ENCODE data around the gene LRRC14B. TPM values are rescaled to one million over a fixed set of nuclear protein-coding genes. Genes with fewer than 3 reads are reported as not detected.

The LRRC14B gene
- polyA plus RNA-seq, 1 donor (not counting 4 experiments of a cell fraction or from before 2014, with no cell fraction given) = not detected

GRCh38 chr5:187042-187431, 4.3 kb upstream of the LRRC14B start:
- dilution Hi-C loops (cut with MboI; ENCODE audit: extremely low pct_ligation_motif_present, low sequenced_read_pairs) = no loop called here

GRCh38 chr5:187617-188451, 3.5 kb upstream of the LRRC14B start:
- H3K9me3 ChIP-seq (ENCODE audit: control insufficient read depth, low read depth, low read length) = no peaks in the 10 kb centered on the region
- H3K27ac ChIP-seq (ENCODE audit: control insufficient read depth, insufficient read depth, low read length) = no peak overlapping the region
- peaks cover 45% of the 10 kb centered on the region for H3K27me3 ChIP-seq (ENCODE audit: control insufficient read depth, extremely low read depth, insufficient read depth, low read length)
- H3K36me3 ChIP-seq (ENCODE audit: control insufficient read depth in 2 of 2, extremely low read depth in 1 of 2, insufficient read depth in 2 of 2, low read length in 2 of 2) = no peaks in the 10 kb centered on the region
- dilution Hi-C loops (cut with MboI; ENCODE audit: extremely low pct_ligation_motif_present, low sequenced_read_pairs) = no loop called here
- H3K4me2 ChIP-seq (ENCODE audit: control insufficient read depth, extremely low read depth, insufficient read depth, low read depth, low read length) = peak overlapping the region; percentile 68
- H3K9ac ChIP-seq (ENCODE audit: control insufficient read depth, extremely low read depth, insufficient read depth, low read length) = no peak overlapping the region
- H2AFZ ChIP-seq (ENCODE audit: control insufficient read depth, low read length) = no peak overlapping the region
- H3K9me1 ChIP-seq (ENCODE audit: control insufficient read depth, extremely low read depth, insufficient read depth, low read length) = no peaks in the 10 kb centered on the region
- H4K20me1 ChIP-seq (ENCODE audit: control insufficient read depth, extremely low read depth, insufficient read depth, low read length) = peaks cover 4% of the 10 kb centered on the region
- H3K4me1 ChIP-seq (ENCODE audit: control insufficient read depth, extremely low read depth, insufficient read depth, low read length) = peaks cover 2% of the 10 kb centered on the region
- DNase-seq (ENCODE audit: low read depth, low spot score) (no peak), FAIRE-seq (no peak)
- no peaks in the 10 kb centered on the region for H3K79me2 ChIP-seq (ENCODE audit: control insufficient read depth, insufficient read depth, low read length)
- no peak overlapping the region for H3K4me3 ChIP-seq (ENCODE audit: control insufficient read depth in 2 of 3, extremely low read depth in 1 of 3, insufficient read depth in 2 of 3, low read depth in 1 of 3, low read length in 3 of 3)
- TF ChIP-seq CTCF (optimal IDR thresholded peaks at IDR 0.05 in 1 of 3, IDR thresholded peaks at IDR 0.05 in 1 of 3, conservative IDR thresholded peaks at IDR 0.05 in 1 of 3; ENCODE audit: extremely low read depth in 1 of 3, insufficient read depth in 2 of 3, low read length in 3 of 3) (no peak), EZH2 (IDR thresholded peaks at IDR 0.05; ENCODE audit: low read length) (no peak)

More at GRCh38 chr5:187042-187431, 4.3 kb upstream of the LRRC14B start:
- Histone ChIP-seq H3K9ac (ENCODE audit: control insufficient read depth, extremely low read depth, insufficient read depth, low read length) (no peak overlapping the region), H3K36me3 (ENCODE audit: control insufficient read depth in 2 of 2, extremely low read depth in 1 of 2, insufficient read depth in 2 of 2, low read length in 2 of 2) (no peaks in the 10 kb centered on the region), H3K27ac (ENCODE audit: control insufficient read depth, insufficient read depth, low read length) (no peak overlapping the region), H2AFZ (ENCODE audit: control insufficient read depth, low read length) (no peak overlapping the region), H4K20me1 (ENCODE audit: control insufficient read depth, extremely low read depth, insufficient read depth, low read length) (peaks cover 4% of the 10 kb centered on the region), H3K4me1 (ENCODE audit: control insufficient read depth, extremely low read depth, insufficient read depth, low read length) (peaks cover 2% of the 10 kb centered on the region), H3K4me2 (ENCODE audit: control insufficient read depth, extremely low read depth, insufficient read depth, low read depth, low read length) (no peak overlapping the region), H3K27me3 (ENCODE audit: control insufficient read depth, extremely low read depth, insufficient read depth, low read length) (peaks cover 37% of the 10 kb centered on the region), H3K4me3 (ENCODE audit: control insufficient read depth in 2 of 3, extremely low read depth in 1 of 3, insufficient read depth in 2 of 3, low read depth in 1 of 3, low read length in 3 of 3) (no peak overlapping the region), H3K9me3 (ENCODE audit: control insufficient read depth, low read depth, low read length) (no peaks in the 10 kb centered on the region), H3K9me1 (ENCODE audit: control insufficient read depth, extremely low read depth, insufficient read depth, low read length) (no peaks in the 10 kb centered on the region), H3K79me2 (ENCODE audit: control insufficient read depth, insufficient read depth, low read length) (no peaks in the 10 kb centered on the region)
- no peak for FAIRE-seq
- TF ChIP-seq EZH2 (IDR thresholded peaks at IDR 0.05; ENCODE audit: low read length) = no peak
- TF ChIP-seq CTCF (optimal IDR thresholded peaks at IDR 0.05 in 1 of 3, IDR thresholded peaks at IDR 0.05 in 1 of 3, conservative IDR thresholded peaks at IDR 0.05 in 1 of 3; ENCODE audit: extremely low read depth in 1 of 3, insufficient read depth in 2 of 3, low read length in 3 of 3) = no peak
- no peak for DNase-seq (ENCODE audit: low read depth, low spot score)
